GM18526 (cell line): Measurements from ENCODE around the gene NXPH2.

Experiments used
- POLR2A ChIP-seq: IDR thresholded peaks from 3 replicates; pipeline ENCODE4 v1.6.1; 2011; ENCODE audit not compliant: insufficient read length; ENCODE audit errors: extremely low read depth

Gene NXPH2

GRCh38 chr2:138775736-138776135 lies 4.5 kb downstream of the NXPH2 start:
- TF ChIP-seq POLR2A, result no peak

GRCh38 chr2:138771534-138771933 lies 8.7 kb downstream of the NXPH2 start:
- TF ChIP-seq POLR2A, result no peak

- no peak for TF ChIP-seq POLR2A
Observed at GRCh38 chr2:138767101-138767500, 13.1 kb downstream of the NXPH2 start.

GRCh38 chr2:138766464-138766863 lies 13.7 kb downstream of the NXPH2 start:
- no peak for TF ChIP-seq POLR2A

- no peak for TF ChIP-seq POLR2A
Observed at GRCh38 chr2:138763971-138764370, 16.2 kb downstream of the NXPH2 start.

- no peak for TF ChIP-seq POLR2A
Observed at GRCh38 chr2:138762533-138762932, 17.7 kb downstream of the NXPH2 start.

- TF ChIP-seq POLR2A, result no peak
Observed at GRCh38 chr2:138760676-138761075, 19.5 kb downstream of the NXPH2 start.

- TF ChIP-seq POLR2A, result no peak
Observed at GRCh38 chr2:138757384-138757783, 22.8 kb downstream of the NXPH2 start.

- no peak for TF ChIP-seq POLR2A
Observed at GRCh38 chr2:138752197-138752956, 27.8 kb downstream of the NXPH2 start.

GRCh38 chr2:138744713-138745112 lies 35.5 kb downstream of the NXPH2 start:
- no peak for TF ChIP-seq POLR2A

GRCh38 chr2:138742441-138743057 lies 37.6 kb downstream of the NXPH2 start:
- no peak for TF ChIP-seq POLR2A

- TF ChIP-seq POLR2A, result no peak
Observed at GRCh38 chr2:138741851-138742250, 38.3 kb downstream of the NXPH2 start.

- TF ChIP-seq POLR2A, result no peak
Observed at GRCh38 chr2:138732651-138733050, 47.5 kb downstream of the NXPH2 start.

- no peak for TF ChIP-seq POLR2A
Observed at GRCh38 chr2:138730497-138731030, 49.6 kb downstream of the NXPH2 start.

GRCh38 chr2:138727956-138728355 lies 52.2 kb downstream of the NXPH2 start:
- TF ChIP-seq POLR2A, result no peak

GRCh38 chr2:138726681-138727080 lies 53.5 kb downstream of the NXPH2 start:
- TF ChIP-seq POLR2A, result no peak

- no peak for TF ChIP-seq POLR2A
Observed at GRCh38 chr2:138724729-138725459, 55.3 kb downstream of the NXPH2 start.

- no peak for TF ChIP-seq POLR2A
Observed at GRCh38 chr2:138724327-138724726, 55.9 kb downstream of the NXPH2 start.
